Smooth muscle cell of trachea (primary cell): ENCODE results near the gene VWA5B2. TPM values are rescaled to one million over a fixed set of nuclear protein-coding genes. Genes with fewer than 3 reads are reported as not detected.

ENCODE experiments used
- total RNA-seq: library from RNA; depleted of rRNA; stranded (reverse); fragments of >200 nt; gene quantifications from 2 replicates; pipeline ENCODE4 v1.2.1, GENCODE V29; 2014

The VWA5B2 gene
- total RNA-seq = not detected in 2 replicates

DNA sequence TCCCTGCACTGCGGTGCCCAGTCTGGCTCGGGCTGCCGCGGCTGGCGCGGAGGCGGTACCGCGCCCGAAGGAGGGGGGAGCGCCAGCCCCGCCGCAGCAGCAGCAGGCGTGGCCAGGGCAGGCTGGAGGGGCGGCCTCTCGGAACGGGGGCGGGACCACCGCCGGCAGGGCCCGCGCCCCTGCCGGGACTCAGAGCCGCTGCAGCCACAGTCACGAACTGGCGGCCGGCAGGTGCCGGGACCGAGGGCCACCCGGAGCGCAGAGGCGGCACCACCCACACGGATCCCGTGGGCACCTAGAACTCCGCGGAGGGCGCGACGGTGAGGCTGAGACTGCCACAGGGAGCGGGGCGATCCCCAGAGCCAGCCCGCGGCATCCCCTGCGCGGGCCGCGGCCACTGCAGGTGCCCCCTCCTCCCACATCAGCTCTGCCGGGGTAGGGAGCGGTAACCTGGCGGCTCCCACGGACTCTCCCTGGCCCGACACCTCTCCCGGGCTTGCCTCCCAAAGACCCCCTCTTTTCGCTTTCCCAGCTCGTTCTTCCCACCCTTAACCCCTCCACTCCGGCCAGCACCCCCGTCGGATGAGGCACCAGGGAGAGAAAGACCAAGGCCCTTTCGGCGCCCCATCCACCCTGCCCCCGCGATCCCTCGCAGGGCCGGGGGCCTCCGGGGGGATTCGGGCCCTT, at the start of gene VWA5B2:
Gene VWA5B2 (plus strand): TSS at position 192 of the 687 bp plus-strand sequence. CDS start 944 bp downstream, outside the sequence.

DNA sequence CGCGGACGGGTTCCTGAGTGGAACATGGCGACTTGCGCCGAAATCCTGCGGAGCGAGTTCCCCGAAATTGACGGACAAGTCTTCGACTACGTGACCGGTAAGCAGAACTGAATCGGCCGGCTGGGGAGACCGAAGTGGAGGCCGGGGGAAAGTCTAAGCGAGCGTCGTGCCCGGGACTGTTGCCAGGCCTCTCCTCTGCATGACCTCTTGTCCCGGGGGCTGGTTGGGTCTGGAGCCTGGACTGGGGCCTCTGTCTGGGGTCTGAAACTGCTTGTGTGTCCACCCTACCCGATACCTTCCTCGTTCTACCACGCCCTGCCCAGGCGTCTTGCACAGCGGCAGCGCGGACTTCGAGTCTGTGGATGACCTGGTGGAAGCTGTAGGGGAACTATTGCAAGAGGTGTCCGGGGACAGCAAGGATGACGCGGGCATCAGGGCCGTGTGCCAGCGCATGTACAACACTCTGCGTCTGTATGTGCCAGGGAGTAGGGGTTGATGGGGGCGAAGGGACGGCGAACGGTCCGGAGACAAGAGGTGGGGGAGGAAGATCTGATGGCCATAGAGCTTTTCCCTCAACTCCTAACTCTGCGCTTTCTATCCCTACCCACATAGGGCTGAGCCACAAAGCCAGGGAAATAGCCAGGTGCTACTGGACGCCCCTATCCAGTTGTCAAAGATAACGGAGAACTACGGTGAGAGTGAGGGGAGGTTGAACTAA, 43.0 kb upstream of the VWA5B2 start, which contains the start of gene ABCF3:
Gene ABCF3 (plus strand): TSS at position 16 of the 718 bp plus-strand sequence. CDS start 9 bp downstream, at position 25.

DNA sequence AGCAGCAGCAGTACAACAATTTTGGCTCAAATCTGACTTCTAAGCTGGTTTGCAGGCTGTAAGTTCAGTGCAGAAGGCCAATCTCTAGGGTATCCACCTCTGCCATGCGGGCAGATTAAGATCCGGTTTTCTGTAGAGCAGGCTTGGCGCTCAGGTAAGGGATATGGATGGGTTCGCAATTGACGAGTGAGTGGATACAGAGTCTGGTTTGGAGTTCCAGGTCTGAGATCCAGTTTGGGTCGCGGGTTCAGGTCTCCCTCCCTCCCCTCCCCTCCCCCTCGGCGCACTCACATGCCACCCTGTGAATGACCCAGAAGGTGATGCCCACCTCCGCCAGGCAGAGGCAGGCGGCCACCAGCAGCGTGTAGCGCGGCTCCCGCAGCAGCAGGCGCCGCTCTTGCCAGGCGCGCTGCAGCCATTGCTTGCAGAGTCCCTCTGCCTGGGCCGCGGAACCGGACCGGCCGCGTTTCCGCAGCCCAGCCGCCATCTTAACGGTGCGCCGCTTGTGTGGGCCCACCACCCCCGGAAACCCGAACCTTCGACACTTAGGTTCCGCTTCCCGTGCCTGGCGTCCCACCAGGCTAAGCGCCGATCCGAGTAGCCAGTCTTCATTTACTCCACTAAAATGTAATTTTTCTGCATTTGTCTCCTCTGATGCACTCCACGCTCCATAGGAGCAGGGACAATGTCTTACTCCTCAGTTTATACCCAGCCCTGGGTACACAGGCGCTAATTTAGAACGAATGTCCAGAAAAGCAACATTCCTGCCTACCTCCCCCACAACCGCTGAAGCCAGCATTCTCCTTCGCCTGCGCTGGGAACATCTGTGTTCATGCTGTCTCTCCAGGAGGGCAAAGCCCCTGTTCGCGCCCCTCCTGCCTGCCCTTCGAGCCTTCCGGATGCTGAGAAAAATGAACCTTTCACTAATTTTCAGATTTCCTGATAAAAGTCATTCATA, 19.3 kb downstream of the VWA5B2 start, which contains the start of gene ALG3:
Gene ALG3 (minus strand): TSS at position 509 of the 958 bp plus-strand sequence. CDS start 22 bp downstream, at position 487.

DNA sequence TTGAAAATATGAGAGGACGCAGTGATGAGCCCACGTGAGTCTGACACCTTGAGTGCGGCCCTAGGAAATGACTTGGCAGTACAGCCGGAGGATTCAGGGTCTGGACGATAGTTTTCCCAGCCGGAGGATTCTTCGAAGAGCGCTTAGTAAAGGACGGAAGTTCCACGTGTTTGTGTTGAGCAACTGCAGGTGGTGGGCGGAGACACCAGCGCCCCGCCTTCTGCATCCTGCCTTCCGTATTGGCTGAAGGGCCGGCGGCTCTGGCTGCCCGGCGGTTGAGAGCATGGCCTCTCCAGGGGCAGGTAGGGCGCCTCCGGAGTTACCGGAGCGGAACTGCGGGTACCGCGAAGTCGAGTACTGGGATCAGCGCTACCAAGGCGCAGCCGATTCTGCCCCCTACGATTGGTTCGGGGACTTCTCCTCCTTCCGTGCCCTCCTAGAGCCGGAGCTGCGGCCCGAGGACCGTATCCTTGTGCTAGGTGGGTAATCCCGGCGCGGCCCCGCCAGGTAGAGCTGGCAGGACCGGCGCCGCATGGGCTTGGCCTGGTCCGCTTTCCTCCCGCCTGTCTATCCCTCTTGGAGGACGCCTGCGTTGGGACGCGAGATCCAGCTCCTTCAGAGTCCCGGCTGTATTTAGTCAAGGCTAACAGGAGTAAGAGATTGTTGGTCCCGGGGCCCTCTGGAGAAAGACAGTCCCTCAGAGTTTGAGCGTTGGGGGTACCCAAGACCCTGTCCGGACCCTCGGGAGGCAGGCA, 20.2 kb downstream of the VWA5B2 start, which contains the start of gene EEF1AKMT4:
Gene EEF1AKMT4 (plus strand): TSS at position 261 of the 755 bp plus-strand sequence. CDS start 23 bp downstream, at position 284.

DNA sequence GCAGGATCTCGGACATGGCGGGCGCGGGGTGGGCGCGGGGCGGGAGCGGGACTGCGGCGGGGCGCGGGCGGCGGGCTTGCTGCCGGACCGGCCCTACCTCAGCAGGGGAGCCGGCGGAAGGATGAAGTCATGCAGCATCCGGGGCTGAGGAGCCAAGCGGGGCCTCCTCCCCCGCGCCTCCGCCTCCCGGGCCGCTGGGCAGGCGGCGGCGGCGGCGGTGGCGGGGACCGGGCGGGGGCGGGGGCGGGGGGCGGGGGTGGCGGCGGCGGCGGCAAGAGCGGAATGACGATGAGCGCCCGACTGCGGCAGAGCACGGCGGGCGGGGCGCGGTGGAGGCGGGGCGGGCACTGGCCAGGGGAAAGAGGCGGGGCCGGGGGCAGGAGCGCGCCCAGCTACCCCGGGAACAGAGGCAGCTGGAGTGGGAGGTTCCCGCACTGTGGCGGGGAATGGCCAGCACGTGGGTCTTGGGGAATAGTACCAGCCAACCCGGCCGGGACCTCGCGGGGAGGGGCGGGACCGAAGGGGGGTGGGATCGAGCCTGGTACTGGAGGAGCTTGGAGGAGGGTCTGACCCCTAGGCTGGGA, 32.0 kb downstream of the VWA5B2 start, which contains the start of gene CAMK2N2:
Gene CAMK2N2 (minus strand): TSS at position 284 of the 584 bp plus-strand sequence. CDS start 268 bp downstream, at position 16.

DNA sequence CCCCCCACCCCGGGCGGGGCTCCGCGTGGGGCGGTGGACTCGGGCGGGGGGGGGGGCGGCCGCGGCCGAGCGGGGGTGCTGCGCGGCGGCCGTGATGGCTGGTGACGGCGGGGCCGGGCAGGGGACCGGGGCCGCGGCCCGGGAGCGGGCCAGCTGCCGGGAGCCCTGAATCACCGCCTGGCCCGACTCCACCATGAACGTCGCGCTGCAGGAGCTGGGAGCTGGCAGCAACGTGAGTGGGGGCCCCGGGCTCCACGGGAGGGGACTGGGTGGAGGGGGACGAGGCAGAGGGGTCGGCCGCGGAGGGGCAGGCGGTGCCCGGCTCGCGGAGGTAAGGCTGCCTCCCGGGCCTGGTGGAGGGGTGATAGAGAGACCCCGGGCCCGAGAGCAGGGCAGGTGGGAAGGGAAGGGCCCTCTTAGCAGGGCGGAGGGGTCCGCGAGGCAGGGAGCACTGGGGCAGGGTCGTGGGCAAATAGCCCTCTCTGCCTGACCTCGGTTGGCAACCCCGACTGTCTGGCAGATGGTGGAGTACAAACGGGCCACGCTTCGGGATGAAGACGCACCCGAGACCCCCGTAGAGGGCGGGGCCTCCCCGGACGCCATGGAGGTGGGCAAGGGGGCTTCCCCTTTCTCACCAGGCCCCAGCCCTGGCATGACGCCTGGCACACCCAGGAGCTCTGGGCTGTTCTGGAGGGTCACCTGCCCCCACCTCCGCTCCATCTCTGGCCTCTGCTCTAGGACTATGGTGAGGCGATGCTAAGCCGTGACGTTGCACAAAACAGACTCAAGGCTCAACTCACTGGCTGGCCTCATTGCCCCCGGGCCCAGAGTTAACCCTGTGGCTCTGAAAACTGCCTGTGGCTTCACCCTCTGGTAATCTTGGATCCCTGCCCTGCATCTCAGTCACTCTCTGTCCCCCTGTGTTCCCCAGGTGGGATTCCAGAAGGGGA, 46.9 kb downstream of the VWA5B2 start, which contains the start of gene ECE2:
Gene ECE2 (plus strand): TSS at position 62 of the 950 bp plus-strand sequence. CDS start 132 bp downstream, at position 194.

Other genes starting within 250 kb of the VWA5B2 start
- gene ABCC5, start 211.7 kb upstream of the VWA5B2 start, total RNA-seq = 18.6 and 21.0 TPM in 2 replicates
- gene HTR3D, start 197.8 kb upstream of the VWA5B2 start, total RNA-seq = not detected in 2 replicates
- gene HTR3C, start 176.5 kb upstream of the VWA5B2 start, total RNA-seq = not detected in 2 replicates
- not detected in 2 replicates for gene HTR3E, start 132.5 kb upstream of the VWA5B2 start, total RNA-seq
- 25.0 and 32.1 TPM in 2 replicates for gene EIF2B5, start 94.2 kb upstream of the VWA5B2 start, total RNA-seq
- 29.1 and 53.8 TPM in 2 replicates for gene DVL3, start 74.2 kb upstream of the VWA5B2 start, total RNA-seq
- 374 and 506 TPM in 2 replicates for gene AP2M1, start 54.7 kb upstream of the VWA5B2 start, total RNA-seq
- 47.3 and 89.0 TPM in 2 replicates for gene ABCF3, start 43.4 kb upstream of the VWA5B2 start, total RNA-seq
- 24.0 and 25.3 TPM in 2 replicates for gene ALG3, start 19.4 kb downstream of the VWA5B2 start, total RNA-seq
- 0.87 and 2.0 TPM in 2 replicates for gene EEF1AKMT4, start 20.1 kb downstream of the VWA5B2 start, total RNA-seq
- not detected in 2 replicates for gene CAMK2N2, start 32.0 kb downstream of the VWA5B2 start, total RNA-seq
- gene ECE2, start 46.4 kb downstream of the VWA5B2 start, total RNA-seq = under 0.01 TPM in 1 of 2 replicates, not detected in the other
- gene PSMD2, start 69.7 kb downstream of the VWA5B2 start, total RNA-seq = 403 and 574 TPM in 2 replicates
- gene EIF4G1, start 85.0 kb downstream of the VWA5B2 start, total RNA-seq = 315 and 337 TPM in 2 replicates
- gene FAM131A, start 108.0 kb downstream of the VWA5B2 start, total RNA-seq = 25.7 and 33.4 TPM in 2 replicates
- gene CLCN2, start 132.0 kb downstream of the VWA5B2 start, total RNA-seq = 4.1 and 6.9 TPM in 2 replicates
- 52.3 and 98.0 TPM in 2 replicates for gene POLR2H, start 132.1 kb downstream of the VWA5B2 start, total RNA-seq
- gene THPO, start 148.6 kb downstream of the VWA5B2 start, total RNA-seq = 0.15 and 0.83 TPM in 2 replicates
- gene CHRD, start 150.5 kb downstream of the VWA5B2 start, total RNA-seq = 0.73 and 2.6 TPM in 2 replicates